Spinal cord (tissue), 10 donors: ENCODE data around the gene ANXA2. TPM values are rescaled to one million over a fixed set of nuclear protein-coding genes. Genes with fewer than 3 reads are reported as not detected.
"Not testable (repeated sequence)": the region's sequence is repeated elsewhere in the genome, so short reads cannot be mapped to it uniquely, and the experiment has no call there.

Experiments used
- DNase-seq, 6 donors: peaks; one replicate each; pipeline versions ENCODE4 v3.0.0 to v3.0.0-alpha.2; 2013 to 2015; ENCODE audit warnings: low spot score in 6 of 6, low read depth in 4 of 6
- H3K27ac ChIP-seq: one replicate; pipeline ENCODE4 v1.5.1; 2013; ENCODE audit warnings: low read depth, low read length, control low read depth
- H3K27me3 ChIP-seq: one replicate; pipeline ENCODE4 v1.6.1; 2013; ENCODE audit warnings: low read length; ENCODE audit not compliant: control insufficient read depth, insufficient read depth
- H3K36me3 ChIP-seq: one replicate; pipeline ENCODE4 v1.6.1; 2013; ENCODE audit warnings: low read length; ENCODE audit not compliant: control insufficient read depth, insufficient read depth
- H3K4me1 ChIP-seq: one replicate; pipeline ENCODE4 v1.6.1; 2013; ENCODE audit warnings: low read length; ENCODE audit not compliant: control insufficient read depth, insufficient read depth
- H3K4me3 ChIP-seq: one replicate; pipeline ENCODE4 v1.5.1; 2013; ENCODE audit warnings: low read depth, low read length, control low read depth
- H3K9me3 ChIP-seq: one replicate; pipeline ENCODE4 v1.6.1; 2013; ENCODE audit warnings: low read length; ENCODE audit not compliant: control insufficient read depth, insufficient read depth
- WGBS: methylation state at CpG from one replicate; pipeline ENCODE4 v1.1.5; 2013; ENCODE audit warnings: missing lambda C conversion rate; ENCODE audit not compliant: insufficient coverage; 5-methylcytosine and 5-hydroxymethylcytosine counted together
- polyA plus RNA-seq, 2 donors: library from polyadenylated mRNA; unstranded; fragments of 120-200 nt; gene quantifications; one replicate each; pipeline ENCODE4 v1.2.1, GENCODE V29; 2013; ENCODE audit not compliant: insufficient read length in 2 of 2
- total RNA-seq, 2 donors: library from RNA; depleted of rRNA in 1 of 2; stranded (reverse); fragments of 120-200 nt in 1 of 2; fragments of >200 nt in 1 of 2; gene quantifications; one replicate each; pipeline versions ENCODE4 v1.2.3 to v1.2.4, GENCODE V29; 2013 to 2014
- donor health status: healthy.

Gene ANXA2
- total and polyA plus RNA-seq, 4 donors: 119 to 1,008 (median 412) TPM

DNA sequence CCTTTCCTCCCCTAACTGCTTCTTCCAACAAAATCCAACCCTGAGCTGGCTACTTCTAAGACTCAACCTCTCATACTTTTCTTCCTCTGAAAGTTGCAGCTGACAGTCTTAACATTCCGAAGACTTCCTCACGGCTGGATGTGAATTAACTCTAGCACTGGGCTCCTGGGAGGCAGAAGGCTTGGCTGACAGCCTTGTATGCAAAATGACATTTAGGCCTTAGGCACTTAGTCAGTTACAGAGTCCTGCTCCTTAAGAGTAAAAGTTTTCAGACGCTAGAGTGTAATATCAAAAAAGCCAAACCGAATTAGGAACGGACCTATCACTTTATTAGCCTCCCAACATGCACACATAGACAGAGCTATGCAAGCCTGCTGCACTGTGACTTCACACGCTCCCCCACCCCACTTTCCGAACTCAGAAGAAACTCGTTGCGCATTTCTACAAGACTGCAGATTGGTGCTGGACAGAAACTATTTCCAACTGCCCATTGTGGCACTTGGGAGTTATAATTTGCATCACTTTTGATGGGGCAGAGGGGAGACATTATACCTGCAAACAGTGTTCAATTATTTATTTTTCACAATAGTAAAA, 15.5 kb upstream of the ANXA2 start:
- no peak overlapping the region for H3K4me3 ChIP-seq
- H3K4me1 ChIP-seq: peaks cover 4% of the 10 kb centered on the region
- no peak for DNase-seq
- peak overlapping the region; percentile 29 for H3K27ac ChIP-seq
- no peaks in the 10 kb centered on the region for H3K27me3 ChIP-seq
- WGBS: 41% methylated on average over 4 of the region's 9 CpGs
- no peaks in the 10 kb centered on the region for H3K36me3 ChIP-seq
- H3K9me3 ChIP-seq: no peaks in the 10 kb centered on the region

- H3K27ac ChIP-seq: peak overlapping the region; percentile 29
- H3K27me3 ChIP-seq, H3K4me3 ChIP-seq, H3K9me3 ChIP-seq, H3K36me3 ChIP-seq, H3K4me1 ChIP-seq, DNase-seq: not testable (repeated sequence)
- WGBS: 92% methylated on average over 13 of the region's 21 CpGs
Measured at GRCh38 chr15:60412807-60413206, 15.0 kb upstream of the ANXA2 start.

DNA sequence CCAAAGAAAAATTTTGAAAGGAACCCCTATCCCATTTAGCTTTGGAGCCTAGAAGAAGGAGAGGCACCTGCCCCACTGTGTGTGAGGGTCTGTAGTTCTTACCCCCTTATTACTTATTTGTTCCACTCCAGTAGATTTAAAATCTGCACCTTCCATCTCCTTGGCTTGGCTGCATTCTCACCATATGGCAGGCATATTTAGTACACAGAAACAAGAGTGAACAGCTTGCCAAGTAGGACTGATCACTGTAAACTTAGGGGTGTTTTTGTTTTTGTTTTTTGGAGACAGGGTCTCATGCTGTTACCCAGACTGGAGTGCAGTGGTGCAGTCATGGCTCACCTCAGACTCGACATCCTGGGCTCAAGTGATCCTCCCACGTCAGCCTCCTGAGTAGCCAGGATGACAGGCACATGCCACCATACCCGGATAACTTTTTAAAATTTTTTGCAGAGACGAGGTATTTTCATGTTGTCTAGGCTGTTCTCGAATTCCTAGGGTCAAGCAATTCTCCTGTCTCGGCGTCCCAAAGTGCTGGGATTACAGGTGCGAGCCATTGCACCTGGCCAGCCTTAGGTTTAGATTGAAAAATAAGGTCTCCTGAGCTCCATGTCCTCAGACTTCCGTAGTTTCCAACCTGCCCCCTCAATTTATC, 14.1 kb upstream of the ANXA2 start:
- peaks cover 4% of the 10 kb centered on the region for H3K4me1 ChIP-seq
- H3K9me3 ChIP-seq: no peaks in the 10 kb centered on the region
- no peaks in the 10 kb centered on the region for H3K36me3 ChIP-seq
- no peak overlapping the region for H3K27ac ChIP-seq
- WGBS: 84% methylated on average over 8 of the region's 9 CpGs
- peak in 1 of 6 donors; percentile 75 for DNase-seq
- H3K27me3 ChIP-seq: no peaks in the 10 kb centered on the region
- no peak overlapping the region for H3K4me3 ChIP-seq

- not testable (repeated sequence) for H3K9me3 ChIP-seq, H3K4me1 ChIP-seq, DNase-seq, H3K36me3 ChIP-seq, H3K27me3 ChIP-seq, H3K4me3 ChIP-seq, H3K27ac ChIP-seq
- 93% methylated on average over 3 of the region's 9 CpGs for WGBS
Measured at GRCh38 chr15:60410350-60410749, 12.6 kb upstream of the ANXA2 start.

DNA sequence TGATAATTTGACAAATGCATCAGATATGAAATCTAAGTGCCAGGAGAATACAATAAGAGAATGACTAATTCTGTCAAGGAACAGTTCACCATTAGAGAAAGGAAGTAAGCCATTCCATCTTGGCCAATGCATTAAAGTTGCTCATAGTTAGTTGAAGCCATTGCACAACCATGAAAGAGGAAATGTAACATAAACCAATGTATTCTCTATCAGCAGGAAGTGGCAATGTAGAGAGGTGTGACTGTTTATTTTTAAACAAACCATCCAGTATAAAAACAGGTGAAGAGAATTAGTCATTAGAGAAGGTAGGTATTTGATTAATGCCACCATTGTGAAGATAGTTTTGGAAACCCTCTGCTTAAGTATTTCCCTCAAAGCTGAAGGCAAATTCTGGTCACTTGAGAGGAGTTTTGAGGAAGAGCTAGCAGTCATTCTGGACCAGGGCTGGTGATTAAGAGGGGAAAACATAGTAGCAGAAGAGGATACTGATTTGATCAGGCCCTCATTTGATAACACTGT, 10.7 kb upstream of the ANXA2 start:
- DNase-seq: no peak
- Histone ChIP-seq H3K36me3 (no peaks in the 10 kb centered on the region), H3K4me3 (no peak overlapping the region), H3K4me1 (peaks cover 4% of the 10 kb centered on the region), H3K9me3 (no peaks in the 10 kb centered on the region), H3K27me3 (no peaks in the 10 kb centered on the region), H3K27ac (no peak overlapping the region)

DNA sequence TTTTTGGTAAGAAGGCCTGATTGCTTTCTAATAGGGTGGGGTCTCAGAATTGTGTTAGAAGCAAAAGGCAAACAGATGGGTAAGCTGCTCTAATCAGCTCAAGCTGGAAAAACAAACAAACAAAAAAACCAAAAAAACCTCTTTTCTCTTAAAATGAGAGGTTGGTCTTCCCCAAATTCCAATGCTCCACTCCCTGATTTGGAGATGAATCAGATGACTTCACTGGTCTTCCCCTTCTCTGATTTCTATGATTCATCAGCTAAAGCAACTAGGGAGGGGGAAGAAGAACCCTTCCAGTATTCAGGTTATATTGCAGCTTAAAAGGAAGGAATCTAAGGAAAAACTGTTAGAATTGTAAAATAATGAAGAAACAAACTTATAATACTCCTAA, 9.6 kb upstream of the ANXA2 start:
- no peaks in the 10 kb centered on the region for H3K27me3 ChIP-seq
- H3K9me3 ChIP-seq: no peaks in the 10 kb centered on the region
- H3K36me3 ChIP-seq: no peaks in the 10 kb centered on the region
- H3K4me3 ChIP-seq: no peak overlapping the region
- no peak for DNase-seq
- peaks cover 3% of the 10 kb centered on the region for H3K4me1 ChIP-seq
- peak overlapping the region; percentile 47 for H3K27ac ChIP-seq

DNA sequence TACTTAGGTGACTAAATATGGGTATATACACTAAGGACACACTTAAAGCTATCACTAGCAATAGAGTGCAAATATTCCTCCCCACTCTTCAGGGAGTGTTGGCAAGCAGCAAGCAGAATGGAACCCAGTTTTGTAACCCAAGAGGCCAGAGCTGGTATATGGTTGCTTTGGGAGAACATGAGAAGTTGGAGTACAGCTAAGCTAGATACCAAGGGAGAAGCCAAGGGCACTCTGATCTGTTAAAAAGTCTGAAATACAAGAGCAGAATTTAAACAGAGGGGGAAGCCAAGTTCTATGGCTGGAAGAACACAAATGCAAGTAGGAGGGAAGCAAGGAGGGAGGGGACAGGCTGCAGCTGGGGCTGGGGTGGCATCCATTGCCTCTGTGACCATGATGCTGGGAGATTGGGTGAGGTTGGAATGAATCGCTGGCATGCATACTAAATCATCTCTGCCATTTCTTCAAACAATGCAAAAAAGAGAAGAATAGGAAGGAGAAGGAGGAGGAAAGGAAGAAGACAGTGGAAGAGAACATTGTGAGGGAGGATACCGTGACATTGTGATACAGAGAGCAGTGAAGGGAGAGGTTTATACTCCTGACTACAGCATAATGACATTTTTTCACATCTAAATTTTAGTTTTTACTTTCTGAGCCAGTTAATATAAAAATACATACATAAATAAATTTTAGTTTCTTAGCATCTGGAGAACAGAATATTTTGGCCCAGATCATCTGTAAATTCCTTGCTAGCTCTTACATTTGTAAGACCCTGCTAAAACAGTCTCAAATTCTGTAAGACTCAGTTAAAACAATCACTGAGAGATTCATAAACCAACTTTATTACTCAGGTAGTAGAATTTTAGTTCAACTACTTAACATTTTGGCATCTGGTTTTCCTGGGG, 9.0 kb upstream of the ANXA2 start:
- no peaks in the 10 kb centered on the region for H3K9me3 ChIP-seq
- H3K4me1 ChIP-seq: peaks cover 3% of the 10 kb centered on the region
- no peak for DNase-seq
- WGBS: no CpG with 5 or more reads among the region's 2 CpGs
- H3K27ac ChIP-seq: peak overlapping the region; percentile 16
- no peaks in the 10 kb centered on the region for H3K36me3 ChIP-seq
- H3K4me3 ChIP-seq: no peak overlapping the region
- no peaks in the 10 kb centered on the region for H3K27me3 ChIP-seq

GRCh38 chr15:60405399-60405798, 7.6 kb upstream of the ANXA2 start:
- H3K4me3 ChIP-seq: no peak overlapping the region
- DNase-seq: no peak
- H3K4me1 ChIP-seq: peaks cover 6% of the 10 kb centered on the region
- no peaks in the 10 kb centered on the region for H3K27me3 ChIP-seq
- no peaks in the 10 kb centered on the region for H3K36me3 ChIP-seq
- H3K9me3 ChIP-seq: no peaks in the 10 kb centered on the region
- no peak overlapping the region for H3K27ac ChIP-seq
- 100% methylated on average over 1 of the region's 2 CpGs for WGBS

- H3K4me1 ChIP-seq, H3K36me3 ChIP-seq, H3K4me3 ChIP-seq, H3K9me3 ChIP-seq, DNase-seq, H3K27ac ChIP-seq, H3K27me3 ChIP-seq: not testable (repeated sequence)
- 97% methylated on average over 10 of the region's 12 CpGs for WGBS
Measured at GRCh38 chr15:60404351-60404750, 6.6 kb upstream of the ANXA2 start.
